Measurements from ENCODE around the gene UGT2A3. TPM values are rescaled to one million over a fixed set of nuclear protein-coding genes. Genes with fewer than 3 reads are reported as not detected.
A peak's percentile ranks its signal among the peaks of the same experiment; 100 is the strongest.

UGT2A3 gene
- polyA plus RNA-seq, 3 donors: 86.3 to 187 (median 87.1) TPM

DNA sequence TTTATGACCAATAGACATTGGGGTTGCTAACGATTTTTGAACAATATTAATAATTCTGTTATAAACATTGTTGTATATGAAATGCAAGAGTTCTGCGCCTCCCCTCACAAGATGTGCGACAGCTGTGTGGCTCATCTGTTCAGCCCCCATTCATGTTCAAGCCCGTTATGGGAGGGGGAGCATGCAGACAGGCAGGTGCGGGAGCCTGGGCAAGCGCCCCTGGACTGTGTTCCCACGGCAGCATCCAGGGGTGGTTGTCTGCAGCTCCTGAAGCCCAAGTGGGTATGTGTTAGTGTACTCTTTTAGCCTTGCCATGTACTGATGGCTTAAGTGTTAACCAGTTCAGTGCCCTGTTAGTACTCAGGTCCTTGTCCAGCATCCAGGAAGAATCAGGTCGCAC is 34.6 kb downstream of the UGT2A3 start:
- DNase-seq (ENCODE audit: low read depth in 3 of 3, low spot score in 2 of 3): no peak

DNA sequence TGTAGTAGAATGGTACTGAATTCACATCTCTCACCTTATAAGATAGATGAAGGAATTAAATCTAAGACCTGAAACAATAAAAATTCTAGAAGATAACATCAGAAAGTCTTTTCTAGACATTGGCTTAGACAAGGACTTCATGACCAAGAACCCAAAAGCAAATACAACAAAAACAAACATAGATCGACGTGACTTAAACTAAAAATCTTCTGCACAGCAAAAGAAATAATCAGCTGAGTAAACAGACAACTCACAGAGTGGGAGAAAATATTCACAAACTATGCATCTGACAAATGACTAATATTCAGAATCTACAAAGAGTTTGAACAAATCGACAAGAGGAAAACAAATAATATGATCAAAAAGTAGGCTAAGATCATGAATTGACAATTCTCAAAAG is 38.8 kb downstream of the UGT2A3 start:
- DNase-seq (ENCODE audit: low read depth in 3 of 3, low spot score in 2 of 3): no peak

DNA sequence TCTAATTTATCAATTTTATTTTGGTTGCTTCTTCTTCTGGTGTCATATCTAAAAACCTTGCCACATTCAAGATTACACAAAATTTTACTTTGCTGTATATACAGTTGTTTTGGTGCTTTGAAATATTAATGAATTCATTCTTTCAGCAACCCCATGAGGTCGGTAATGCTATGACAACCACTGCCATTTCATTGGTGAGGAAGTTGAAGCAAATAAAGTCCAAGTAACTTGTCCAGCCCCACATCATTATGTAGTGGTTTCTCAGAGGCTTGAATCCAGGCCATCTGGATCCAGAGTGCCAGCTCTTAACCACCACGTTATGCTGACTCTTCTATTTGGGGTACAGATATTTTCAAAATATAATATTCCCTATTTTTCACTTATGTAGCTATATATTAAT is 42.2 kb downstream of the UGT2A3 start:
- DNase-seq (ENCODE audit: low read depth in 3 of 3, low spot score in 2 of 3): no peak

DNA sequence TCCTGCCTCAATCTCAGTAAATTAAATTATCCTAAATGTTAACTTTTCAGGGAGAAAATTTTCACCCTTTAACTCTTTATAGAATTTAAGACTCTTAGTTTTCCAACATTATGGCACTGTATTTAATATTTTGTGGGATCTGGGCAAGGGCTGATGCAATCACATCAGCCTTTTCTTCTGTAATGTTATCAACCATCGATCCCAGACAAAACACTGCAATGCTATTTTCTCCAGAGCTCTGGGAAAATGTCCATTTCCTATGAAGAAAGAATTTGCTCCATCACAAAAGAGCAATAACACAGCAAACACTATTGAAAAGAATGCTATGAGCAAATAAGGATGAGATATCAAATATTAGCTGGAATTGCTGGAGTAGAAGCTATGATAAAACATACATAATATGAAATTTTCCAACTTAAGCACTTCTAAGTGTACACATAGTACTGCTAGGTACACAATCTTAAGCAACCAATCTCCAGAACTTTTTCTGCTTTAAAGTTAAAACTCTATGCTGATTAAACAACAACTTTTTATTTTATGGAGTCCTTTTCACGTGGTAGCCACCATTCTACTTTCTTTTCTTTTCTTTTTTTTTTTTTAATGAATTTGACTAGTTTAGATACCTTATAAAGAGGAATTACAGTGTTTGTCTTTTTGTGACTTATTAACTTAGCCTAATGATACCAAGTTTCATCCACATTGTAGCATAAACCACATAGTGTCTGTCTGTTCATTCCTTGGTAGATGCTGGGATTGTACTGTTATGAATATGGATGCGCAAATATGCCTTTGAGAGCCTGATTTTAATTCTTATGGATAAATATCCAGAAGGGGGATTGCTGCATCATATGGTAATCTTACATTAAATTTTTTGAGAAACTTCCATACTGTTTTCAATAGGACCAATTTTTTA is 43.6 kb downstream of the UGT2A3 start:
- DNase-seq (ENCODE audit: low read depth in 3 of 3, low spot score in 2 of 3): no peak

DNA sequence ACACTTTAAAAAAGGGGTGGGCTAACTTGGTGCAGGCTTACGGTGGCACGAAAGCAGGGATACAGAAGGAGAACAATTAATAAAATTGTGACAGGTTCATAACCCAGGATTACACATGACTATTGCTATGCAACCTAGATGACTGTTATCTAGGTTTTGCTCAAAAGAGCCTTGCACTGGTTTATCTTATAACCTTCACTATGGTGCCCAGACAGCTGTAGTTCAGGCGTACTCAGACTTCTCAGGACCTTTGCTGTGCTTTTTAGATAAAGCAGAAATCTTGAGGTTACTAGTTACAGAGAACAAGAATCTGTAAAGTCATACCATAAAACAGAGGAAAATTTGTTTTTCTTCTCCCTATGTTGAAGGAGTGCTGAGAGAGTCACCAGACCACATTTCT is 44.4 kb downstream of the UGT2A3 start:
- DNase-seq (ENCODE audit: low read depth in 3 of 3, low spot score in 2 of 3): no peak

DNA sequence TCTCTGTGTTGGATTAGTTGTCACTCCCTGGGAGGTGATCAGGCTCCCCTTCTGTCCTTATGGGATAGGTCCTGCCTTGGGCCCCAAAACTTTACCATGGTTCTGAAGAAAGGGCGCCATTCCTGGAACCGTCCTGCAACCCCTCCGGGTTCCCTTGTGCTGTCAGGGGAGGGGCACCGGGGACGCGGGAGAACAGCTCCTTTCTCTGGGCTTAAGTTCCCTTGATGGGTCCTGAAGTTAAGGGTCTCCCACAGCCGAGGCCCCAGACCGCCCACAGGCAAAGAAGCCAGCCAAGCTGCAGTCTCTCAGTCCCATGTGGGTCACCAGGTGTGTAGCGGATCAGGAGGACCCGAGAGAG is 44.8 kb downstream of the UGT2A3 start:
- no peak for DNase-seq (ENCODE audit: low read depth in 3 of 3, low spot score in 2 of 3)

DNA sequence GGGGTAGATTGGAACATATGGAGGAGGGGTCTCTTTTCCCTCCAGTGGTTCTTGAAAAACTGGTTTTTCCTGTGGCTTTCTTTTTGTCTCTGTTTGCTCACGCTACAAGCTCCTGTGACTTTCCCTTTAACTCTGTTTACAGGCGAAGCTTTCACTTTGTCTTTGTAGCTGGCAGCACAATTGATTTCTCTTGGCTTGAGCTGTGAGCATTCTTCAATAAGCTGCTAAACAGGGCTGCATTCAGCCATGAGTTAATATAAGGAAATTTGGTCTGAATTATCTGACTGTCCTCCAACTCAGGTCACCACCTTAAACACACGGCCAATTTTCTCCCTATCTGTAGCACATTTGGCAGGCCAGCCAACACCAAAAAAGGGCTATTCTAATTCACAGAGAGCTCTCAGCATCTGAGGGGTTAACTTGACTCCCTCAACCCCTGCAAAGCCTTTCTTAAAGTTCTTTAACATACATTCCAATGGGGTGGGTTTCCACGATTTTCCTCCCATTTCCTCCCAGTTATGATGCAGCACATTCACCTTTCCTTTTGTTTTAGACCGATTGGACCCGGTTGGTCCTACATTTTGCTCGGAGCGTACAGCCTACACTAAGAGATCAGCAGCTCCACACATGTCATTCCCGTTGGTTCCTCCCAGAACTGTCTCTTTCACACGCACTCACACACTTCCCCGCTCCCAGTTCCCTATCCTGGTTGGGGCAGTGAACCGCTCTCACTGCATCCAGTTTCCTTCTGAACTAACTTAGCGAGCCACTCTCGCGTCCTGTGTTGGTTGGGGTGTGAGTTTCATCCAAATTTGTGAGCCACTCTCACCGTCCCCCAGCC is 45.4 kb downstream of the UGT2A3 start:
- DNase-seq (ENCODE audit: low read depth in 3 of 3, low spot score in 2 of 3): peak; percentile 31 to 50 (median 31)

DNA sequence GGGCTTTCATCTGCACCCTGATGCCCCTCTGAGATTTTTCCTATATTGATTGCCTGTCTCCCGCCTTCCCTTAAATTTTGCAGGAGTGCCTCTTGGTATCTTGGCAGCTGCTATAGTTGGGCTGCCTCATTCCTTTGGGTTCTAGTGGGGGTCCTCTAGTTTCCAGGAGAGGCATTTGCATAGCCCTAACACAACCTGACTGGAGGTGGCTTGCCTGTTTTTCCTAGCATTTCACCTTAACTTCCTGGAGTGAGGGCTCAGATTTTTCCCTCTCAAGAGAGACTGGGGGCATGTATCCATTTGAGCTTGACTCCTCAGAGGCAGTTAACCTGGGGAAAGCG is 46.0 kb downstream of the UGT2A3 start:
- no peak for DNase-seq (ENCODE audit: low read depth in 3 of 3, low spot score in 2 of 3)

DNA sequence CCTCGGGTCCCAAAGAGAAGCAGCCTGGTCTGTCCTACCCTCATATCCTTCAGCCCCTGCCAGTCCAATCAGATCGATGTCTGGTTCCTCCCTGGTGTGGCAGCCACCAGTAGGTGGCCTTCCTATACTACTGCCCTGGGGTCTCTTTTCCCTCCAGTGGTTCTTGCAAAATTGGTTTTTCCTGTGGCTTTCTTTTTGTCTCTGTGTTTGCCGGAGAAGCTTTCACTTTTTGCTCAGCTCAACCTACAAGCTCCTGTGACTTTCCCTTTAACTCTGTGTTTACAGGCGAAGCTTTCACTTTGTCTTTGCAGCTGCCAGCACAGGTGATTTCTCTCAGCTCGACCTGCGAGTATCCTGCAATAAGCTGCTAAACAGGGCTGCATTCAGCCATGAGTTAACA is 46.8 kb downstream of the UGT2A3 start:
- no peak for DNase-seq (ENCODE audit: low read depth in 3 of 3, low spot score in 2 of 3)

DNA sequence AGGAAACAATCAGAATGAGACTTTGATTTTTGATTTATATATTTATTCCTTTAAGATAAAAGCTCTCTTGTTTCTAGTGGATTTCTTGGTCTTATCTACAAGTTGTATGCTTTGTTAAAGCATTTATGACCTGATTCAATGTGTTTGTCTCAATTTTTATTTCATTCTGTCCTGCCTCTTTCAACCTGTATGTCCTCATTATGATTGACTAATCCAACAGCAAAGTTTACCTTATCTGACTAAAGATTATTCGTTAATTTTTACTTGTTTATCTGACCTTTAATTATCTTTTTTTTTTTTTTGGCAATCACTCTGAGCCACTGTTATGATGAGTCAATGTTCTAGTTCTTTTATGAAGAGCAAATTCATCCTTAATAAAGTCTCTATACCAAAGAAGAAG is 54.9 kb downstream of the UGT2A3 start:
- DNase-seq (ENCODE audit: low read depth in 3 of 3, low spot score in 2 of 3): no peak

DNA sequence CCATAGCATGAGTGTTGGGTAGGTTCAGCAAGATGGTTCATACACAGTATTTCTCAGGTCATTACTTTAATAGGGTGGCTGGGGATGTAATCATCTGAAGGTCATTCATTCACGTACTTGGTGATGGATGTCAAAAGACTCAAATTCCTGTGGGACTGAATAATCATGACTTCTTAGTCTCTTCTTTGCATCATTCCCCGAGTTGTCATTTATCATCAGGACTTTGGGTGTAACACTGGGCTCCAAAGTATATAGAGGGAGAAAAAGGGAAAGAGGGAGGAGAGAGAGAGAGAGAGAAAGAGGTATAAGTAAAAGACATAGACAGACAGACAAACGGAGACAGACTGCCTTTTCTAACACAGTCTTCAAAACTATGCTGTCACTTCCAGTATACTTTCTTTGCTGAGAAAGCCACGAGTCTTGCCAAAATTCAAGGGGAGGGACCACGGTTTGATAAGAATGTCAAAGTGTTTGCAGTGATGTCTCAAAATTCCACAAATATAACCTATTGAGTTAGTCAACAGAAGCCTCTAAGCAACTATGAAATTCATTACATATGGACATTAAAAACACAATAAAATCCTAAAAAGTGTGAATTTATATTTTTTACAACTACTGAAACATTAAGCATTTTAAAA is 55.9 kb downstream of the UGT2A3 start:
- no peak for DNase-seq (ENCODE audit: low read depth in 3 of 3, low spot score in 2 of 3)

DNA sequence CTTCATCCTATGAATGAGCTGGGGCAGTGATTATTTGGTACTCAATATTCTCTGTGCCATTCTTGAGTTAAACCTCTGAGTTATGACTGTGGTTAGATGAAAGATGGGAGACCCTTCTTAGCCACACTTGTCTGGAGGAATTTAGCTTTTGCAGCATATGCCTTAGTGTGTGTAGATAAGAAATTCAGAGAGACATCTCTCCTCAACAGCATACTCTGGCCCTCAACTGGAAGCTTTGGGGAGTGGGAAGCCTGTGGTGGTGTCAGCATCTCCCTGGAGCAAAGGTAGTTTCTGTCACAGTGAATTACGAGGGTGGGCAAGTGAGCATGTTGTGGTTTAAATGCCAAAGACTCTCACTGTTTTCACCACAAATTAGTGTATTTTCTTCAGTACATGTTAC is 58.7 kb downstream of the UGT2A3 start:
- no peak for DNase-seq (ENCODE audit: low read depth in 3 of 3, low spot score in 2 of 3)

DNA sequence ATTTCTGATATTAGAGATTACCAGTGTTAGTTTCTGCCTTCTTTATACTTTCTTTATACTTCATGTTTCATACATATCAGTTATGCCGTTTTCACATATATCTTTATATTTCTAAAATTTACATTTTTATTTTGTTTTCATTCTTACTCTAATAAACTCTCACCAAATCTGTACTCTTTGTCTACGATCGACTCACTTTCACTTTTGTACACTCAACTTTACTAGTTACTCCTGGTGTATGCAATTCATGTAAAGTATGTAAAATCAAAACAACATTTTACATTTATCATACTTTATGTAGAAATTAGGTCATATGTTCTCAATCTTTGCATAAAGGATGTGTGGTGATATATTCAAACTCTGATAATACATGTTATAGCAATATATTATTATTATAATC is 59.9 kb downstream of the UGT2A3 start:
- DNase-seq (ENCODE audit: low read depth in 3 of 3, low spot score in 2 of 3): no peak

DNA sequence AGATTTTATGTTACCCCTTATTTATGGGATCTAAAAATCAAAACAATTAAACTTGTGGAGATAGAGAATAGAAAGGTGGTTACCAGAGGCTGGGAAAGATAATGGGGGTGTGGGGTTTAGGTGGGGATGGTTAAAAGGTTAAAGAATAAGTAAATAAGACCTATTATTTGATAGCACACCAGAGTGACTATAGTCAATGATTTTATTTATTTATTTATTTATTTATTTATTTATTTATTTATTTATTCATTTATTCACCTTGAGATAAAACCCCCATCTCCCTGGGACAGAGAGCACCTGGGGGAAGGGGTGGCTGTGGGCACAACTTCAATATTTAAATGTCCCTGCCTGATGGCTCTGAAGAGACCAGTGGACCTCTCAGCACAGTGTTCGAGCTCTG is 66.1 kb downstream of the UGT2A3 start:
- no peak for DNase-seq (ENCODE audit: low read depth in 3 of 3, low spot score in 2 of 3)

DNA sequence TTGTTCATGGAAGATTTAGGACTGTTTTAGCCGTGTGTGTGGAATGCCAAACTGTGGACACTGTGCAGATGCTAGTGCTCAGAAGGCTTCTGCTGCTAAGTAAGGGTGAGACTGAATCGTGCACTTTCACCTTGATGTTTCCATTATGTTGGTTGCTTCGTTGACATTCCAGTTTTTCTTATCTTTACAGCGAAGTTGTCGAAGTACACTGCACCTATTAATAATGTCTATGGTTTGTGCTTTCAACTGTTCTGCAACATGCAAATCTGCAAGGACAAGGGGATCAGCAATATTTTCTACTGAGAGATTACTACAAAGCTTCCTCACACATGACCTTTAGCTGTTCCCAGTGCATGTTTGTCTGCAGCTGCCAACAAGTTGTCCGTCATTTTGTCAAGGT is 67.7 kb downstream of the UGT2A3 start:
- no peak for DNase-seq (ENCODE audit: low read depth in 3 of 3, low spot score in 2 of 3)

Other genes with a start within 250 kb of the UGT2A3 start
- under 1 TPM; 0.14 to 0.44 (median 0.33) TPM for gene UGT2B10, start 135.8 kb downstream of the UGT2A3 start, polyA plus RNA-seq (ENCODE audit: insufficient read length in 3 of 3)
- 10 to 100 TPM; 71.2 to 97.9 (median 96.3) TPM for gene UGT2B7, start 144.7 kb upstream of the UGT2A3 start, polyA plus RNA-seq (ENCODE audit: insufficient read length in 3 of 3)